ENCODE measurements around the gene LDLRAD4. TPM values are rescaled to one million over a fixed set of nuclear protein-coding genes. Genes with fewer than 3 reads are reported as not detected.

Gene LDLRAD4
- total and polyA plus RNA-seq, 9 of the 15 experiments (the other 6 are each of a cell fraction or from before 2014, with no cell fraction given): 0.01 TPM; not detected in 8

GRCh38 chr18:13271302-13271911 lies 52.8 kb downstream of the LDLRAD4 start:
- ATAC-seq (no peak), FAIRE-seq (no peak), DNase-seq (ENCODE audit: extremely low read depth in 1 of 4, low spot score in 3 of 4) (no peak)
- Histone ChIP-seq H3K9ac (ENCODE audit: insufficient read depth in 1 of 2, low read depth in 2 of 2, low read length in 2 of 2) (no peak overlapping the region), H2AFZ (ENCODE audit: low read depth, low read length) (no peak overlapping the region), H3K27ac (ENCODE audit: extremely low read depth, low read depth, low read length) (no peak overlapping the region), H3K79me2 (ENCODE audit: control insufficient read depth, insufficient read depth, low read length) (no peaks in the 10 kb centered on the region), H3K4me2 (ENCODE audit: insufficient read depth, low read length) (no peak overlapping the region), H3K27me3 (ENCODE audit: control insufficient read depth in 2 of 2, insufficient read depth in 2 of 2, low read length in 2 of 2) (peaks cover 28 to 43% of the 10 kb centered on the region in 2 experiments; a peak in 4 of 5 replicates), H4K20me1 (replicated peaks; ENCODE audit: control insufficient read depth, insufficient read depth, low read length) (no peaks in the 10 kb centered on the region), H3K36me3 (ENCODE audit: control insufficient read depth, insufficient read depth, low read length) (no peaks in the 10 kb centered on the region), H3K4me1 (replicated peaks in 1 of 2; ENCODE audit: control insufficient read depth in 2 of 2, insufficient read depth in 2 of 2, low read length in 2 of 2) (no peaks in the 10 kb centered on the region), H3K4me3 (no peak overlapping the region), H3K9me3 (replicated peaks; ENCODE audit: control insufficient read depth, insufficient read depth, low read depth, low read length) (no peaks in the 10 kb centered on the region), H3K9me1 (ENCODE audit: control insufficient read depth, insufficient read depth, low read length) (no peaks in the 10 kb centered on the region)
- in situ Hi-C loops (cut with MboI): no loop called here
- WGBS (ENCODE audit: insufficient coverage, low coverage, missing lambda C conversion rate): 8% methylated on average over 16 of the region's 16 CpGs
- CTCF ChIA-PET (ENCODE audit: low intra/inter-chr PET ratio): no interaction called here
- POLR2A ChIA-PET: no interaction called here
- intact Hi-C loops (cut with micrococcal nuclease): no loop called here
- TF ChIP-seq TSC22D4 (tag; IDR thresholded peaks at IDR 0.05) (no peak), LARP7 (IDR thresholded peaks at IDR 0.05) (no peak), PTRF (tag; IDR thresholded peaks at IDR 0.05) (no peak)
- no TSS peak for BruUV-seq (replicated peaks)

GRCh38 chr18:13272416-13272815 lies 53.9 kb downstream of the LDLRAD4 start:
- Histone ChIP-seq H3K27ac (ENCODE audit: extremely low read depth, low read depth, low read length) (no peak overlapping the region), H3K4me1 (replicated peaks in 1 of 2; ENCODE audit: control insufficient read depth in 2 of 2, insufficient read depth in 2 of 2, low read length in 2 of 2) (no peaks in the 10 kb centered on the region), H4K20me1 (replicated peaks; ENCODE audit: control insufficient read depth, insufficient read depth, low read length) (no peaks in the 10 kb centered on the region), H3K4me3 (no peak overlapping the region), H3K4me2 (ENCODE audit: insufficient read depth, low read length) (no peak overlapping the region), H3K9ac (ENCODE audit: insufficient read depth in 1 of 2, low read depth in 2 of 2, low read length in 2 of 2) (no peak overlapping the region), H3K9me1 (ENCODE audit: control insufficient read depth, insufficient read depth, low read length) (no peaks in the 10 kb centered on the region), H3K79me2 (ENCODE audit: control insufficient read depth, insufficient read depth, low read length) (no peaks in the 10 kb centered on the region), H3K36me3 (ENCODE audit: control insufficient read depth, insufficient read depth, low read length) (no peaks in the 10 kb centered on the region), H3K9me3 (replicated peaks; ENCODE audit: control insufficient read depth, insufficient read depth, low read depth, low read length) (no peaks in the 10 kb centered on the region), H3K27me3 (ENCODE audit: control insufficient read depth in 2 of 2, insufficient read depth in 2 of 2, low read length in 2 of 2) (peaks cover 18 to 41% of the 10 kb centered on the region in 2 experiments; a peak in 4 of 5 replicates), H2AFZ (ENCODE audit: low read depth, low read length) (no peak overlapping the region)
- intact Hi-C loops (cut with micrococcal nuclease): no loop called here
- ATAC-seq (no peak), DNase-seq (ENCODE audit: extremely low read depth in 1 of 4, low spot score in 3 of 4) (no peak), FAIRE-seq (no peak)
- TF ChIP-seq ZNF121 (CRISPR knock-in tag; conservative IDR thresholded peaks at IDR 0.05) (no peak), KDM5B (IDR thresholded peaks at IDR 0.05; ENCODE audit: insufficient replicate concordance, low read depth, low read length) (no peak), SIN3A (IDR thresholded peaks at IDR 0.05; ENCODE audit: borderline replicate concordance in 2 of 2, control insufficient read depth in 1 of 2, low read depth in 2 of 2, low read length in 2 of 2) (no peak), ZNF79 (CRISPR knock-in tag; IDR thresholded peaks at IDR 0.05; ENCODE audit: low read depth) (no peak)
- no TSS peak for BruUV-seq (replicated peaks)
- in situ Hi-C loops (cut with MboI): no loop called here
- WGBS (ENCODE audit: insufficient coverage, low coverage, missing lambda C conversion rate): 3% methylated on average over 14 of the region's 14 CpGs
- CTCF ChIA-PET (ENCODE audit: low intra/inter-chr PET ratio): no interaction called here
- POLR2A ChIA-PET: no interaction called here

All from K562 (cell line).